ENCODE data around the gene PTPRA.

- TF ChIP-seq, protein P1, sequence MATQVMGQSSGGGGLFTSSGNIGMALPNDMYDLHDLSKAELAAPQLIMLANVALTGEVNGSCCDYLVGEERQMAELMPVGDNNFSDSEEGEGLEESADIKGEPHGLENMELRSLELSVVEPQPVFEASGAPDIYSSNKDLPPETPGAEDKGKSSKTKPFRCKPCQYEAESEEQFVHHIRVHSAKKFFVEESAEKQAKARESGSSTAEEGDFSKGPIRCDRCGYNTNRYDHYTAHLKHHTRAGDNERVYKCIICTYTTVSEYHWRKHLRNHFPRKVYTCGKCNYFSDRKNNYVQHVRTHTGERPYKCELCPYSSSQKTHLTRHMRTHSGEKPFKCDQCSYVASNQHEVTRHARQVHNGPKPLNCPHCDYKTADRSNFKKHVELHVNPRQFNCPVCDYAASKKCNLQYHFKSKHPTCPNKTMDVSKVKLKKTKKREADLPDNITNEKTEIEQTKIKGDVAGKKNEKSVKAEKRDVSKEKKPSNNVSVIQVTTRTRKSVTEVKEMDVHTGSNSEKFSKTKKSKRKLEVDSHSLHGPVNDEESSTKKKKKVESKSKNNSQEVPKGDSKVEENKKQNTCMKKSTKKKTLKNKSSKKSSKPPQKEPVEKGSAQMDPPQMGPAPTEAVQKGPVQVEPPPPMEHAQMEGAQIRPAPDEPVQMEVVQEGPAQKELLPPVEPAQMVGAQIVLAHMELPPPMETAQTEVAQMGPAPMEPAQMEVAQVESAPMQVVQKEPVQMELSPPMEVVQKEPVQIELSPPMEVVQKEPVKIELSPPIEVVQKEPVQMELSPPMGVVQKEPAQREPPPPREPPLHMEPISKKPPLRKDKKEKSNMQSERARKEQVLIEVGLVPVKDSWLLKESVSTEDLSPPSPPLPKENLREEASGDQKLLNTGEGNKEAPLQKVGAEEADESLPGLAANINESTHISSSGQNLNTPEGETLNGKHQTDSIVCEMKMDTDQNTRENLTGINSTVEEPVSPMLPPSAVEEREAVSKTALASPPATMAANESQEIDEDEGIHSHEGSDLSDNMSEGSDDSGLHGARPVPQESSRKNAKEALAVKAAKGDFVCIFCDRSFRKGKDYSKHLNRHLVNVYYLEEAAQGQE (IDR thresholded peaks at IDR 0.05; ENCODE audit: insufficient replicate concordance, low read depth): no peak
- TF ChIP-seq CTCF (IDR thresholded peaks at IDR 0.05; ENCODE audit: insufficient read depth, low read length) (no peak), POLR2AphosphoS5 (IDR thresholded peaks at IDR 0.05; ENCODE audit: low read depth) (no peak), GABPA (IDR thresholded peaks at IDR 0.05; ENCODE audit: low read depth) (no peak)
Observed at GRCh38 chr20:3059489-3059888, 186.2 kb downstream of the PTPRA start.
